ENCODE results near the gene DNAI2.

- no peak for TF ChIP-seq FOXP2 (optimal IDR thresholded peaks at IDR 0.05; ENCODE audit: control extremely low read depth, extremely low read length, insufficient read depth)
- TF ChIP-seq POLR2AphosphoS5 (IDR thresholded peaks at IDR 0.05; ENCODE audit: borderline replicate concordance, low read depth, low read length): no peak
- TF ChIP-seq EZH2 (IDR thresholded peaks at IDR 0.05): no peak
Observed at GRCh38 chr17:74295625-74296547, 21.9 kb downstream of the DNAI2 start.
